ENCODE measurements around the gene KLHDC8A. TPM values are rescaled to one million over a fixed set of nuclear protein-coding genes. Genes with fewer than 3 reads are reported as not detected.

Gene KLHDC8A
- total RNA-seq, 1 donor from 2014 or later = 0.78 TPM

DNA sequence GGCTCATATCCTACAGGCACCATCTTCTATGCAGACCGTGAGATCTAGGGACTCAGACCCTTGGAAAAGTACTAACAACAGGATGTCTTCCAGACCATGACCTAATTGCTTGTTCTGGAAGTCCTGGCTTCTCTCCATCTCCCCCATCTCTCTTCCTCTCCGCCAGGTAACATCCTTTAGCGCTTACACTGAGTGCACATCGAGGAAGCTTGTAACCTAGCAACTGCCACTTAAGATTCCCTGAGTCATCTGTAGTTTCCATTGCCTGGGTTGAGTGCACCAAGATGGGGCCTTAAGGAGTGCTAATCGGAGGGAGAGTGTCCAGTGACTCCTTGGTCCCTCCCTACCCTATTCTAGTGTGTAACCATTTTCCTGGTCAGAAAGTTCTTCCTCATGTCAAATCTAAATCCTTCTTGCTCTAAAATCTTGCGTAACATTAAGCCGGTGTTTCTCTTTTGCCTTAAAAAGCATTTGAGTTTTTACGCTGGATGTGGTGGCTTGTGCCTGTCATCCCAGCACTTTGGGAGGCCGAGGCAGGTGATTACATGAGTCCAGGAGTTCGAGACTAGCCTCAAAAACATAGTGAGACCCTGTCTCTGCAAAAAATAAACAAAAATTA is 9.7 kb downstream of the KLHDC8A start:
- Histone ChIP-seq H3K4me3 (no peak overlapping the region), H3K27me3 (peaks cover 39% of the 10 kb centered on the region), H3K36me3 (no peaks in the 10 kb centered on the region), H3K9me3 (no peaks in the 10 kb centered on the region), H3K27ac (no peak overlapping the region), H3K4me1 (peaks cover 12% of the 10 kb centered on the region)
- intact Hi-C loops (cut with DNase I) = loop anchor here (10.0 kb wide), 1 partner anchor 178 kb away; no protein-coding TSS in a partner anchor
- ATAC-seq (peak; percentile 24), DNase-seq (no peak)
- TF ChIP-seq CTCF (IDR thresholded peaks at IDR 0.05) = no peak

GRCh38 chr1:205345761-205346160 is 11.0 kb downstream of the KLHDC8A start:
- ATAC-seq = no peak
- no peak overlapping the region for H3K27ac ChIP-seq
- peaks cover 12% of the 10 kb centered on the region for H3K4me1 ChIP-seq
- no peaks in the 10 kb centered on the region for H3K36me3 ChIP-seq
- TF ChIP-seq CTCF (IDR thresholded peaks at IDR 0.05) = no peak
- no peak for DNase-seq
- peaks cover 39% of the 10 kb centered on the region for H3K27me3 ChIP-seq
- no peaks in the 10 kb centered on the region for H3K9me3 ChIP-seq
- intact Hi-C loops (cut with DNase I) = loop anchor here (10.0 kb wide), 1 partner anchor 179 kb away; no protein-coding TSS in a partner anchor
- no peak overlapping the region for H3K4me3 ChIP-seq

DNA sequence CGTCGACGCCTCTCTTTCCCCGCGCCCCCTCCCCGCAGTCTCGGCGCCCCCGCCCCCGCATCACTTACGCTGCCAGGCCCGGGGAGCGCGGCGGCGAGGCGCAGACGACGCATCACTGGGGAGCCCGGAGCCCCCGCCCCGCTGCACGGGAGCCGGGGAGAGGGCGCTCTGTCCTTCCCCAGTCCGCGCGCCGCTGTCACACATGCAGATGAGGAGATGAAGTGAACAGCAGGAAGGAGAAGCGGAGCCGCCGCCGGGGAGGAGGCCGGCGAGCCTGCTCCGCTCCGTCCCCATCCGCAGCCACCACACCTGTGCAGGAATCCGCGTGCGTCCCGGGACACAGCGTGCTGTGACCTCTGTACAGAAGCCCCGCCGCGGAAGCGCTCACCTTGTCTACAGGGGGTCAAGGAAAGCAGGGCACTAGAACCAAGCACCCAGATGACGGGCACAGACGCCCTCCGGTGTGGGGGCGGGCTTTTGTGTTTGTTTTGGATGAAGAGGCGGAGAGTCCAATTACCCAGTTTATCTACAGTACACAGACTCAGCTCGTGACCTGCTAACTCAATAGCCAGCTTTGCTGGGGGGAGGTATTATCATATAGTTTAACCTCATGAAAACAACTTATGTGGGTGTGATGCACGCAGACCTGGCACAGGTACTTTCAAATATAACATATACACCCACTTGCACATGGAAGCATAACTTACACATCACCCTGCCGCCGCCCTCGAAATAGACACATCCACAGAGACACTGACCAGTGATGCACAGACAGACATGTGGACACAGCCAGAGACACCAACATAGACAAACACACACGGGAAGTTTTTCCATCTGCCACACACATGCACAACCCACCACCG is 12.4 kb downstream of the KLHDC8A start:
- H3K9me3 ChIP-seq = no peaks in the 10 kb centered on the region
- no peak for TF ChIP-seq CTCF (IDR thresholded peaks at IDR 0.05)
- DNase-seq (peak; percentile 75), ATAC-seq (peak; percentile 60)
- no peaks in the 10 kb centered on the region for H3K36me3 ChIP-seq
- H3K27ac ChIP-seq = no peak overlapping the region
- intact Hi-C loops (cut with DNase I) = loop anchor here (10.0 kb wide), 1 partner anchor 181 kb away; no protein-coding TSS in a partner anchor
- peak overlapping the region; percentile 28 for H3K4me3 ChIP-seq
- peaks cover 12% of the 10 kb centered on the region for H3K4me1 ChIP-seq
- peaks cover 39% of the 10 kb centered on the region for H3K27me3 ChIP-seq

GRCh38 chr1:205343431-205344065 is 13.2 kb downstream of the KLHDC8A start:
- Histone ChIP-seq H3K4me3 (peak overlapping the region; percentile 28), H3K27me3 (peaks cover 39% of the 10 kb centered on the region), H3K9me3 (no peaks in the 10 kb centered on the region), H3K36me3 (no peaks in the 10 kb centered on the region), H3K4me1 (peaks cover 12% of the 10 kb centered on the region), H3K27ac (no peak overlapping the region)
- DNase-seq (peak; percentile 72), ATAC-seq (peak; percentile 46)
- peak; percentile 20 for TF ChIP-seq CTCF (IDR thresholded peaks at IDR 0.05)
- intact Hi-C loops (cut with DNase I) = loop anchor here (10.0 kb wide), 1 partner anchor 181 kb away; no protein-coding TSS in a partner anchor

DNA sequence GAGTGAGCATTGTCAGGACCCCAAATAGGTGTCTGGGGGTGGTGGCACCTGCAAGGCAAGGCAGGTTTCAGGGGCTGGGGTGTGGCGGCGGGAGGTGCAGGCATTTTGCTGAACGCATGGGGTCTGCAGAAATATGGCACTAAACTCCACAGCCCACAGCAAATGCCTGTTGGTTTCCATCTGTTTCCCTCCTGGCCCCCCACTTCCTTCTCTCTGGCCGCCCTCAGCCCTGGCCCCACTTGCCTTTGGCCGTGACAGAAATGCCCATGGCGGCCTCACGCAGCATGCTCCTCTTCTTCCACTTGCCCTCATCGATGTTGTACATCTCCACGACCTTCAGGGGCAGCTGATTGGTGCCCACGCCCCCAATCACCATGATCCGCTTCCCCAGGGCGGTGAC is 13.7 kb downstream of the KLHDC8A start:
- H3K27ac ChIP-seq = no peak overlapping the region
- no peak for TF ChIP-seq CTCF (IDR thresholded peaks at IDR 0.05)
- DNase-seq (no peak), ATAC-seq (no peak)
- intact Hi-C loops (cut with DNase I) = loop anchor here (10.0 kb wide), 1 partner anchor 182 kb away; no protein-coding TSS in a partner anchor
- peaks cover 12% of the 10 kb centered on the region for H3K4me1 ChIP-seq
- no peaks in the 10 kb centered on the region for H3K9me3 ChIP-seq
- peaks cover 39% of the 10 kb centered on the region for H3K27me3 ChIP-seq
- no peaks in the 10 kb centered on the region for H3K36me3 ChIP-seq
- H3K4me3 ChIP-seq = no peak overlapping the region
